ENCODE results near the gene LRRC37A3. TPM values are rescaled to one million over a fixed set of nuclear protein-coding genes. Genes with fewer than 3 reads are reported as not detected.
"Not testable (repeated sequence)": the region's sequence is repeated elsewhere in the genome, so short reads cannot be mapped to it uniquely, and the experiment has no call there.

Gene LRRC37A3
- polyA plus RNA-seq, 1 donor, result 9.2 TPM

DNA sequence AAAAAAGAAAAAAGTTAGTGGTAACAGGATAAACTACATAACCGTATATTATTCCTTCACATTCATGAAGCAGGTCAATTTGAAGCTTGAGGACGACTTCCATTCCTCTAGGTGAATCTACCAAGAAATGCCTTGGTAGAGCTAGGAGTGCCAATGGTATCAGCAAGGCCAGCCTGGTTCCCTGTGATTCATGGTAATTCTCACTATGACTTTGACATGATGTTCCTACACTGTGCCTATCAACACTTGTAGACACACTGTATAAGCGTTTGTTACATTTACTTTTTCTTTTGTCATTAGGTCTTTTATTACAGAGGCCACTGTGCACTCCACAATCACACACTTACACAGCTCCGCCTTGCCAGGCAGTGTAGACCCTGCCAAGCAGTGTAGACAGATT, 7.2 kb upstream of the LRRC37A3 start:
- not testable (repeated sequence) for DNase-seq; H3K4me1 ChIP-seq (ENCODE audit: control insufficient read depth, insufficient read depth, low read length); H3K4me3 ChIP-seq (ENCODE audit: low read length); H3K27ac ChIP-seq (ENCODE audit: low read length); H3K9me3 ChIP-seq (ENCODE audit: control insufficient read depth, low read depth, low read length); H3K27me3 ChIP-seq (ENCODE audit: control insufficient read depth, insufficient read depth, low read length); H3K36me3 ChIP-seq (ENCODE audit: control insufficient read depth, insufficient read depth, low read length)
- no CpG with 5 or more reads among the region's 4 CpGs for WGBS (ENCODE audit: insufficient coverage, low lambda C conversion rate)

GRCh38 chr17:64925244-64925643, 6.0 kb upstream of the LRRC37A3 start:
- H3K27ac ChIP-seq (ENCODE audit: low read length); H3K9me3 ChIP-seq (ENCODE audit: control insufficient read depth, low read depth, low read length); H3K4me3 ChIP-seq (ENCODE audit: low read length); H3K36me3 ChIP-seq (ENCODE audit: control insufficient read depth, insufficient read depth, low read length); H3K27me3 ChIP-seq (ENCODE audit: control insufficient read depth, insufficient read depth, low read length); H3K4me1 ChIP-seq (ENCODE audit: control insufficient read depth, insufficient read depth, low read length); DNase-seq: not testable (repeated sequence)
- WGBS (ENCODE audit: insufficient coverage, low lambda C conversion rate), result no CpG with 5 or more reads among the region's 4 CpGs

DNA sequence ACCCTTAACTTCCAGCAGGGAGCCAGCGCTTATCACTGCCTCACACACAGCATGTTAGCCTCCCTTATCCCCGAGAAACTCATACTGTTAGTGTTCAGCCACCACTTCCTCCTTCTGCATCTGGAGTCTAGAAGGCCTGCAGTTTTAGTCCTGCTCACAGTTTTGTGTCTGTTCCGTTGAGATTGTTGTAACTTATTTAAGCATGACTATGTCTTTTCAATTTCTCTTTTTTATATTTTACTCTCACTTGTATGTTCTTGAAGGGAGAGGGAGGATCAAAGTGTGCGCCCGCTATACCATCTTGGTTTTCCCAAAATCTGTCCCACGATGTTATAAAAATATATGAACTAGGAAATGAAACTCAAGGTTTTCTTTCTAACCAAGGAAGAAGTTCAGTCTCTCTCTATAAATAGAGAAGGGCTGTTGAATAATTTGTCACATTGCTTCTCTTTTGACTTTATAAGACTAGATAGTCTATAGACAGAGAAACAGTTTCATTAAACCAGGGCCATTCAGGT, 3.8 kb upstream of the LRRC37A3 start:
- not testable (repeated sequence) for H3K4me3 ChIP-seq (ENCODE audit: low read length); H3K36me3 ChIP-seq (ENCODE audit: control insufficient read depth, insufficient read depth, low read length); H3K27ac ChIP-seq (ENCODE audit: low read length); H3K4me1 ChIP-seq (ENCODE audit: control insufficient read depth, insufficient read depth, low read length); DNase-seq; H3K9me3 ChIP-seq (ENCODE audit: control insufficient read depth, low read depth, low read length); H3K27me3 ChIP-seq (ENCODE audit: control insufficient read depth, insufficient read depth, low read length)
- 80% methylated on average over 1 of the region's 6 CpGs for WGBS (ENCODE audit: insufficient coverage, low lambda C conversion rate)

- Histone ChIP-seq H3K36me3 (ENCODE audit: control insufficient read depth, insufficient read depth, low read length) (no peaks in the 10 kb centered on the region), H3K4me3 (ENCODE audit: low read length) (no peak overlapping the region), H3K27ac (ENCODE audit: low read length) (no peak overlapping the region), H3K27me3 (ENCODE audit: control insufficient read depth, insufficient read depth, low read length) (no peaks in the 10 kb centered on the region), H3K9me3 (ENCODE audit: control insufficient read depth, low read depth, low read length) (no peaks in the 10 kb centered on the region), H3K4me1 (ENCODE audit: control insufficient read depth, insufficient read depth, low read length) (no peaks in the 10 kb centered on the region)
- 88% methylated on average over 6 of the region's 12 CpGs for WGBS (ENCODE audit: insufficient coverage, low lambda C conversion rate)
- no peak for DNase-seq
Observed at GRCh38 chr17:64920419-64921172, 1.3 kb upstream of the LRRC37A3 start.

GRCh38 chr17:64920026-64920418, 744 bp upstream of the LRRC37A3 start:
- H3K36me3 ChIP-seq (ENCODE audit: control insufficient read depth, insufficient read depth, low read length), result no peaks in the 10 kb centered on the region
- H3K4me1 ChIP-seq (ENCODE audit: control insufficient read depth, insufficient read depth, low read length), result no peaks in the 10 kb centered on the region
- no peaks in the 10 kb centered on the region for H3K27me3 ChIP-seq (ENCODE audit: control insufficient read depth, insufficient read depth, low read length)
- WGBS (ENCODE audit: insufficient coverage, low lambda C conversion rate), result 76% methylated on average over 3 of the region's 9 CpGs
- DNase-seq, result peak in 1 of 2 donors; percentile 14
- H3K9me3 ChIP-seq (ENCODE audit: control insufficient read depth, low read depth, low read length), result no peaks in the 10 kb centered on the region
- H3K4me3 ChIP-seq (ENCODE audit: low read length), result peak overlapping the region; percentile 67
- H3K27ac ChIP-seq (ENCODE audit: low read length), result peak overlapping the region; percentile 86

GRCh38 chr17:64918842-64919288, 413 bp downstream of the LRRC37A3 start:
- H3K4me3 ChIP-seq (ENCODE audit: low read length), result peak overlapping the region; percentile 67
- H3K4me1 ChIP-seq (ENCODE audit: control insufficient read depth, insufficient read depth, low read length); H3K27me3 ChIP-seq (ENCODE audit: control insufficient read depth, insufficient read depth, low read length); H3K9me3 ChIP-seq (ENCODE audit: control insufficient read depth, low read depth, low read length); H3K36me3 ChIP-seq (ENCODE audit: control insufficient read depth, insufficient read depth, low read length): not testable (repeated sequence)
- peak overlapping the region; percentile 63 for H3K27ac ChIP-seq (ENCODE audit: low read length)
- peak in 1 of 2 donors; percentile 61 for DNase-seq
- no CpG with 5 or more reads among the region's 47 CpGs for WGBS (ENCODE audit: insufficient coverage, low lambda C conversion rate)

DNA sequence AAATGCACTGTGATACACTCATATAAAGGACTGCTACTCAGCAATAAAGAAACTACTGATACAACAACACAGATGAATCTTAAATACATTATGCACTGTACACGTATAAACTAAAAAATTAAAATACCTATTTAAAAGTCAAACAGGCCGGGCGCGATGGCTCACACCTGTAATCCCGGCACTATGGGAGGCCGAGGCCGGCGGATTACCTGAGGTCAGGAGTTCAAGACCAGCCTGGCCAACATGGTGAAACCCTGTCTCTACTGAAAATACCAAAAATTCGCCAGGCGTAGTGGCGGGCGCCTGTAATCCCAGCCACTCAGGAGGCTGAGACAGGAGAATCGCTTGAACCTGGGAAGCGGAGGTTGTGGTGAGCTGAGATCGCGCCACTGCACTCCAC, 1.7 kb downstream of the LRRC37A3 start:
- WGBS (ENCODE audit: insufficient coverage, low lambda C conversion rate), result no CpG with 5 or more reads among the region's 16 CpGs
- not testable (repeated sequence) for DNase-seq; H3K9me3 ChIP-seq (ENCODE audit: control insufficient read depth, low read depth, low read length)

DNA sequence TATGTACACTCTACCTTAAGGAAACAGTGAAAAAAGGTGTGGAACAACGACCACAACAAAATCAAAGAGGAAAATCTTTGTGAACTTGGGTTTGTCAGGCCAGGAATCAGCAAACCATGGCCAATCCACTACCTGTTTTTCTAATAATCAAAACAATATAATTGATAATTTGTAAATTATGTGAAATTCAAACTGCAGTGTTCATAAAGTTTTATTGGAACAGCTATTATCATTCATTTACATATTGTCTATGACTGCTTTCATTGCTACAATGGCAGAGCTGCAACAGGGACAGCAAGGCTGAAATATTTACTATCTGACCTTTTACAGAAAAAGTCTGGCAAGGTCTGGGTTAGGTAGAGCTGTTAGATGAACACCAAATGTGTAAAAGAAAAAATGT, 4.0 kb downstream of the LRRC37A3 start:
- not testable (repeated sequence) for DNase-seq; H3K27ac ChIP-seq (ENCODE audit: low read length); H3K4me1 ChIP-seq (ENCODE audit: control insufficient read depth, insufficient read depth, low read length); H3K4me3 ChIP-seq (ENCODE audit: low read length); H3K27me3 ChIP-seq (ENCODE audit: control insufficient read depth, insufficient read depth, low read length); H3K9me3 ChIP-seq (ENCODE audit: control insufficient read depth, low read depth, low read length); H3K36me3 ChIP-seq (ENCODE audit: control insufficient read depth, insufficient read depth, low read length)
- no CpG with 5 or more reads among the region's 1 CpG for WGBS (ENCODE audit: insufficient coverage, low lambda C conversion rate)

More for the DNA sequence above, 1.7 kb downstream of the LRRC37A3 start:
- not testable (repeated sequence) for H3K4me1 ChIP-seq (ENCODE audit: control insufficient read depth, insufficient read depth, low read length); H3K27ac ChIP-seq (ENCODE audit: low read length); H3K27me3 ChIP-seq (ENCODE audit: control insufficient read depth, insufficient read depth, low read length); H3K4me3 ChIP-seq (ENCODE audit: low read length); H3K36me3 ChIP-seq (ENCODE audit: control insufficient read depth, insufficient read depth, low read length)

GRCh38 chr17:64910191-64910514, 9.1 kb downstream of the LRRC37A3 start:
- not testable (repeated sequence) for H3K27ac ChIP-seq (ENCODE audit: low read length); H3K4me3 ChIP-seq (ENCODE audit: low read length); DNase-seq; H3K36me3 ChIP-seq (ENCODE audit: control insufficient read depth, insufficient read depth, low read length); H3K9me3 ChIP-seq (ENCODE audit: control insufficient read depth, low read depth, low read length); H3K4me1 ChIP-seq (ENCODE audit: control insufficient read depth, insufficient read depth, low read length); H3K27me3 ChIP-seq (ENCODE audit: control insufficient read depth, insufficient read depth, low read length)
- no CpG with 5 or more reads among the region's 3 CpGs for WGBS (ENCODE audit: insufficient coverage, low lambda C conversion rate)

- DNase-seq; H3K36me3 ChIP-seq (ENCODE audit: control insufficient read depth, insufficient read depth, low read length); H3K27me3 ChIP-seq (ENCODE audit: control insufficient read depth, insufficient read depth, low read length); H3K4me3 ChIP-seq (ENCODE audit: low read length); H3K4me1 ChIP-seq (ENCODE audit: control insufficient read depth, insufficient read depth, low read length); H3K27ac ChIP-seq (ENCODE audit: low read length); H3K9me3 ChIP-seq (ENCODE audit: control insufficient read depth, low read depth, low read length): not testable (repeated sequence)
- WGBS (ENCODE audit: insufficient coverage, low lambda C conversion rate), result 83% methylated on average over 3 of the region's 7 CpGs
Observed at GRCh38 chr17:64909511-64910190, 9.6 kb downstream of the LRRC37A3 start.

Measured in large intestine (tissue), 3 donors.